HG03460 (cell line): ENCODE data around the gene FCAMR.
"Not testable (repeated sequence)": the region's sequence is repeated elsewhere in the genome, so short reads cannot be mapped to it uniquely, and the experiment has no call there.

Experiments used
- ATAC-seq: cut with Tn5 transposase; IDR thresholded peaks from one replicate; pipeline ENCODE4 v1.9.1; 2021; ENCODE audit not compliant: unreplicated experiment

FCAMR gene

GRCh38 chr1:206937425-206937824 lies 32.8 kb downstream of the FCAMR start:
- no peak for ATAC-seq

- no peak for ATAC-seq
Measured at GRCh38 chr1:206935491-206936067, 34.7 kb downstream of the FCAMR start.

DNA sequence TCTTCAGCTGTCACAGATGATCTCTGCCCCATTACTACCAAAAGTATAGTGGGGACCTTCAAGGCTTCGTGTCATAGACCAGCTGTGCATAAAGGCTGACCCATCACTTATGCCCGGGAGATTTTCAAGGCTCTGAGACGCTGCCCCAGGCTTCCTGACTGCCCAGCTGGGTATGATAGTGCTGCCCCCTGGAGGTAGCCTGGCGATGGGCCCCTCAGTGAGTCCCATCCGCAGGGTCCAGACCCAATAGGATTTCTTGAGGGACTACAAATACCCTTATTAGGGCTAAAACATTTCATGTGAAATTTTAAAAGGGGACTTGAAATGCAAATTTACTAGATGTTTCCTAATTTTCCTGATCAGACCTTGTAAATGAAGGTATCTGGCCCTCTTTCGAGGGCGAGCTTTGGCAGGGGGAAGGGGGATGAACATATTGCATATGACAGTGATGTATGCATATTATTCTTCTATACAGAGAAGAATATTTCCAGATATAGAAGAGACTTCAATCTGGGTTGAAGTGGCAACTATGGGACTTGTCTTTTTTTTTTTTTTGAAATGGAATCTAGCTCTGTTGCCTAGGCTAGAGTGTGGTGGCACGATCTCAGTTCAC lies 36.8 kb downstream of the FCAMR start:
- ATAC-seq, result no peak

GRCh38 chr1:206932177-206932576 lies 38.1 kb downstream of the FCAMR start:
- ATAC-seq, result no peak

DNA sequence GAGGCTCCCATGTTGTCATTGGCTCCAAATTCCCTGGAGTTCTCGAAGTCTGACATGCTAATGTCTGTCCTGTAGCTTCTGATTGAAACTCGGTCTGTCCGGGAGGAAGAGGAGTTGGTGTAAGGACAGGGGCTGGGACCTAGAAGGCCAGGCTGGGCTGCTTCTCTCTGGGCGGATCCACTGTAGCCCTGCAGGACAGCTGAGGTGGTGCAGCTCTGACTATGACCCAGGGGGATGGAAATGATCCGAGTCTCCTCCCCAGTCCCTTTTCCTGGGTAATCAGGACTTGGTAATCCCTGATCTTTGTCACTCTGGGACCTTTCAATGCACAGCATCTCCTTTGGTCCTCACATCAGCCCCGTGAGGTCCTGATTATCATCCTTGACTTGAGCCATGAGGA lies 38.6 kb downstream of the FCAMR start:
- ATAC-seq, result no peak

- peak; percentile 78 for ATAC-seq
Measured at GRCh38 chr1:206930210-206930798, 40.0 kb downstream of the FCAMR start.

DNA sequence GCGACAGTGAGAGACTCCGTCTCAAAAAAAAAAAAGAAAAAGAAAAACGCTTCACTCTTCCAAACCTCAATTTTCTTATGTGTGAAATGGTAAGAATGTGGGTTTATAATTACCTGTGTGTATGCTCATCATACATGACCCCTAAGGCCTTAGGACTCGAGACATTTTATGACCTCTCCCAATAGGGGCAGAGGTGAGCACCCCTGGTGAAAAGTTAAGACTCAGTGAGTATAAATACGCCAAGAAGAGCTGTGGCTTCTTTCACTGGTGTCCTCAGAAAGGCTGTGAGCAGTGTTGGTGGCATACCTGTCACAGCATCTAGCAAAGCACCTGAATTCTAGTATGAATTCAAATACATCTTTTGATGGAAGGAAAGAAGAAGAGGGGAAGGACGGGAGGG lies 40.7 kb downstream of the FCAMR start:
- ATAC-seq, result no peak

DNA sequence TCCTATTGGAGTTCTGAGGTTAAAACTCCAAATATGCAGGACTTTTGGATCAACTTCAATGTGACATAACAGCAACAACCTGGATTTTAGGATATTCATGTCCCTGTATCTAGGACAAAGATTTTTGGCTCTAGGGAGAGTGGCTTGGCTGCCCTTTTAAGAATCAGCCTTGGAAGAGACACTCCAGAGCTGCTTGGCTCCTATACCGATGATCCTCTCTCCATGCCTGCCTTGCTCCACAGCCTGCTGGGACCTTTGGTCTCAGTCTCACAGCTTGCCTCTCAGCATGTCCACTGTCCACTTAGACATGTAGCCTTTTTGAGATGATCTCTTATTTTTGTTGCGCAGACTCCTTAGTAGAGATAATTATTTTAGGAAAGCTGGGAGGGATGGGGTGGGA lies 44.0 kb downstream of the FCAMR start:
- no peak for ATAC-seq

GRCh38 chr1:206925106-206925736 lies 45.0 kb downstream of the FCAMR start:
- peak; percentile 50 for ATAC-seq

GRCh38 chr1:206924592-206925105 lies 45.6 kb downstream of the FCAMR start:
- peak; percentile 26 for ATAC-seq

- not testable (repeated sequence) for ATAC-seq
Measured at GRCh38 chr1:206923961-206924557, 46.2 kb downstream of the FCAMR start.

GRCh38 chr1:206923009-206923960 lies 47.0 kb downstream of the FCAMR start:
- peak; percentile 55 for ATAC-seq

DNA sequence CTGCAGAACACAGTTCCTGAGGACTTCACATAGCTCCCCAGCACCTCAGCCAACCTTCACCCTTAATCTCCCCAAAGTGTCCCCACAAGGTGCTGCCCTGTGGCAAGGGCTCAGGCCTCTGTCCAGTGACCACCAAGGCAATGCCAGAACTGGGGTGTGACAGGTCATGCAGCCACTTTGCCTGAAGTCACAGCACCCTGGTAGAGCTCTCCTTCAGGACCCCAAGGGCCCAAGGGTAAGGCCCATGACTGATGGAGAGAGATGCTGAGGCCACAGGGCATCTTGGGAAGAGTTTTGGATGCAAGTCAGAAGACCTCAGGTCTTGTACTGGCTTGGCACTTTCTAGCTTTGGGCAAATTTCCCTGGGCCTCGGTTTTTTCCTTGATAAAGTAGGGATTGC lies 47.7 kb downstream of the FCAMR start:
- no peak for ATAC-seq

DNA sequence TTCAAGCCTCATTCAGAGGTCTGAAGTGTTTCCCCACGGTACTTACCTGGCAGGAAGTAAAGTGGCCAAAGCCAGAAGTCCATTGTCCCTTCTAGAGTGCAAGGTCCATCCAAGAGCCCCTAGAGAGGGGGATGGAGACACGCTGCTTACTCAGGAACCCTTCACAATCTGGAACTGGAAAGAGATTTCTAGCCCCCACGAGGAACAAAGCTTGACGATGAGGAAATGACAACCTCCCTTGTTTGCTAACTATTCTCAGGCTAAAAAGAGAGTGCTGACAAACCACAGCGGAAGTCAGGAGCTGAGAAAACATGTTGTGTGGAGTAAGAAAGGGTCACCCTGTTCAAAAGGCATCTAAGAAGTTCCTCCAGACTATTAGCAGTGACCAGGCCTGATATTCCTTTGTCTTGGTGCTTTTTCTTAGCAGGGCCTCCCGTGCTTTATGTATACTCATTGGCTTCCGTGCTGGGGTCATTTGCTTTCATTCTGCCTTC lies 48.4 kb downstream of the FCAMR start, which contains the start of gene FCMR:
TSS of gene FCMR (minus strand) at position 170 of the 494 bp plus-strand sequence. CDS start at position 83, 87 bp downstream.
- ATAC-seq, result no peak

GRCh38 chr1:206918076-206918475 lies 52.2 kb downstream of the FCAMR start:
- ATAC-seq, result no peak

DNA sequence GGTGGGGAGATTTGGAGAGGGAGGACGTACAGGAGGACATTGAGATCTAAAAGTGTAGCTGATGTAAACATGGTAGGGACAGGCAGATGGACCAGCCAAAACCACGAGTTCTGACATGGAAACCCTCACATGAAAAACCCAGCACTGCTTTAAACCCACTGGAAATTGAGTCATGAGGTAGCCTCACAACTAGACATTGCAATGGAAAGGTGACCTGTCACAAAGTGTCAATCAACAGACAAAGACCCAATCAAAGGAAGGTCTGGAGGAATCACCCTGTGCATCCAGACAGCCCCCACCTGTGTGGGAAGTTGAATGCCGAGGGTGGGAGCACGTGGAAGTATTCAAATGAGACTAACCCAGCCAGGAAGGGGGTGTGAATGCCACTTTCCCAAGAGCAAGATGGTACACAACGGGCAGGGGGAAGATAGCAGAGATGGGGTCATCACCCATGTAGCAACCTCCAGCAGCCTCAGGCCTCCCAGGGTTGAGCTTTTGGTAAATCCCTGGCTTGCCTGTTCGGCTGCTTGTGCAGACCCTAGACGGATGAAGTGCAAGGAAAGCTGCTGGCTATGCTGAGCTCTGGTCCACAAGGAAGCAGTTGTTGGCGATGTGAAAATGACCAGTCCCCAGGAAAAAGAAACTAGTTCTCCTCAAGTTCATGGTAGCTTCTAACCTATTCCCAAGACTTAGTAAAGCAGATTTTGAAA lies 54.1 kb downstream of the FCAMR start:
- ATAC-seq, result no peak

- no peak for ATAC-seq
Measured at GRCh38 chr1:206915030-206915735, 55.1 kb downstream of the FCAMR start.

- no peak for ATAC-seq
Measured at GRCh38 chr1:206913766-206914537, 56.3 kb downstream of the FCAMR start.
